BJ (cell line): ENCODE data around the gene OXSR1. TPM values are rescaled to one million over a fixed set of nuclear protein-coding genes. Genes with fewer than 3 reads are reported as not detected.

Source experiments
- CTCF ChIA-PET: fragments of 350-600 bp; formaldehyde crosslinking; extraction: SDS; loops from one replicate; lab custom pipeline; 2021; ENCODE audit warnings: antibody characterized with exemption, inconsistent platforms; lab: Yijun Ruan, JAX
- POLR2A ChIA-PET: fragments of 300-600 bp; sonication (Branson Sonifier 250); formaldehyde crosslinking; extraction: SDS; loops from one replicate; lab custom pipeline; 2021; ENCODE audit warnings: antibody characterized with exemption; lab: Charles Lee
- DNase-seq: peaks from one replicate; pipeline ENCODE4 v3.0.0-alpha.2; 2011; ENCODE audit warnings: low read depth
- H3K27me3 ChIP-seq: 2 replicates; pipeline ENCODE4 v1.6.0; 2011; ENCODE audit warnings: low read length; ENCODE audit not compliant: control insufficient read depth, insufficient read depth
- H3K36me3 ChIP-seq: 2 replicates; pipeline ENCODE4 v1.5.1; 2011; ENCODE audit warnings: low read length; ENCODE audit not compliant: control insufficient read depth, insufficient read depth
- H3K4me3 ChIP-seq: 2 replicates; pipeline ENCODE4 v1.5.1; 2011; ENCODE audit warnings: low read depth, mild to moderate bottlenecking, control low read depth, low read length
- polyA minus RNA-seq: library from RNA; depleted of rRNA, polyadenylated mRNA; stranded (reverse); fragments of >200 nt; gene quantifications from 2 replicates; pipeline ENCODE4 v1.2.3, GENCODE V29; 2011; rRNA and poly(A)+ RNA removed
- polyA plus RNA-seq: library from polyadenylated mRNA; depleted of rRNA; stranded (reverse); fragments of >200 nt; gene quantifications from 2 replicates; pipeline ENCODE4 v1.2.3, GENCODE V29; 2011; rRNA removed
- TF ChIP-seq, protein P1 (sequence below): IDR thresholded peaks from 2 replicates; pipeline ENCODE4 v1.5.1; 2011; ENCODE audit warnings: low read depth, mild to moderate bottlenecking, control low read depth, inconsistent platforms, low read length, moderate library complexity; ENCODE audit not compliant: insufficient read depth

The OXSR1 gene
- polyA plus RNA-seq (27.6 and 43.6 TPM in 2 replicates), polyA minus RNA-seq (23.6 and 26.9 TPM in 2 replicates)

DNA sequence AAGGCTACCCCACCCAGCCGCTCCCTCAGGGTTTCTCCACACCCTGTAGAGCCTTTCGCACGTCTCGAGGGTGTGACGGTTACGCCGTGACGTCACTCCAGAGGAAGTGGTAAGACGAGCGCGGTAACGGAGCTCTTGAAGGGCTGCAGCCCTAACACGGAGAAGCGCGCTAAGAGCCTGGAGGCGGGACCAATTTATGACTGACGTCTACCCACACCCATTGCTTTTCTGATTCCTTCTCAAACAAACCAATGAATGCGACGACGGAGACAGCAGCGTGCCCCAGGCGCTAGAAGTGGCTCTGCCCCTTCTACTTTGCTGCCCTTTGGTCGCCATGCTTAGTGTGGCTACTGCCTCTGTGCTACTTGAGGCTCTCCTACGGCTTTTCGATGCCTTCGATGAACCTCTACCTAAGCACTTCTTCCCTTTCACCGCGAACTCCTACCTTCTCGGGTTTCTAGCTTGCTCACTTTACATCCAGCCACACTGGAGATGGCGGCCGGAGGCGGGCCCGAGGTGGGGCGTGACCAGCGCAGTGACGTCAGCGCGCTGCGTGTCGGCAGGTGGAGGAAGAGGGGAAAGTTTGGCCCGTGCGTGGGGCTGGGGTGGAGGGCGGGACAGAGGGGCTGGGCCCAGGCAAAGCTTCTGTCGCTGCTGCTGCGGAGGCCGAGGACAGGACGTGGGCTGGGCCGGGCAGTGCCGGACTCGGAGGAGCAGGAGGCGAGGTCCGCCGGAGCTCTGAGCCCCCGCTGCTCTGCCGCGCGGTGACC, at the start of gene OXSR1:
Gene OXSR1, plus strand, starts transcription at position 586 of the 770 bp plus-strand sequence. CDS start 340 bp downstream, outside the sequence.
- peak; percentile 99 for DNase-seq
- CTCF ChIA-PET: interaction anchor here (0.6 to 0.8 kb wide), 2 partner anchors 29 to 82 kb away, joined by 3 read pairs; no protein-coding TSS in a partner anchor
- POLR2A ChIA-PET: interaction anchor here (0.6 to 1.5 kb wide), 4 partner anchors 28 to 1098 kb away, joined by 3 to 7 read pairs (median 4); partner anchors contain the start of gene ACAA1
- Histone ChIP-seq H3K4me3 (peak within 1 kb of the TSS; percentile 74), H3K36me3 (no peaks in the 10 kb centered on the region), H3K27me3 (no peaks in the 10 kb centered on the region)
- TF ChIP-seq, protein P1, sequence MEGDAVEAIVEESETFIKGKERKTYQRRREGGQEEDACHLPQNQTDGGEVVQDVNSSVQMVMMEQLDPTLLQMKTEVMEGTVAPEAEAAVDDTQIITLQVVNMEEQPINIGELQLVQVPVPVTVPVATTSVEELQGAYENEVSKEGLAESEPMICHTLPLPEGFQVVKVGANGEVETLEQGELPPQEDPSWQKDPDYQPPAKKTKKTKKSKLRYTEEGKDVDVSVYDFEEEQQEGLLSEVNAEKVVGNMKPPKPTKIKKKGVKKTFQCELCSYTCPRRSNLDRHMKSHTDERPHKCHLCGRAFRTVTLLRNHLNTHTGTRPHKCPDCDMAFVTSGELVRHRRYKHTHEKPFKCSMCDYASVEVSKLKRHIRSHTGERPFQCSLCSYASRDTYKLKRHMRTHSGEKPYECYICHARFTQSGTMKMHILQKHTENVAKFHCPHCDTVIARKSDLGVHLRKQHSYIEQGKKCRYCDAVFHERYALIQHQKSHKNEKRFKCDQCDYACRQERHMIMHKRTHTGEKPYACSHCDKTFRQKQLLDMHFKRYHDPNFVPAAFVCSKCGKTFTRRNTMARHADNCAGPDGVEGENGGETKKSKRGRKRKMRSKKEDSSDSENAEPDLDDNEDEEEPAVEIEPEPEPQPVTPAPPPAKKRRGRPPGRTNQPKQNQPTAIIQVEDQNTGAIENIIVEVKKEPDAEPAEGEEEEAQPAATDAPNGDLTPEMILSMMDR: no peak

DNA sequence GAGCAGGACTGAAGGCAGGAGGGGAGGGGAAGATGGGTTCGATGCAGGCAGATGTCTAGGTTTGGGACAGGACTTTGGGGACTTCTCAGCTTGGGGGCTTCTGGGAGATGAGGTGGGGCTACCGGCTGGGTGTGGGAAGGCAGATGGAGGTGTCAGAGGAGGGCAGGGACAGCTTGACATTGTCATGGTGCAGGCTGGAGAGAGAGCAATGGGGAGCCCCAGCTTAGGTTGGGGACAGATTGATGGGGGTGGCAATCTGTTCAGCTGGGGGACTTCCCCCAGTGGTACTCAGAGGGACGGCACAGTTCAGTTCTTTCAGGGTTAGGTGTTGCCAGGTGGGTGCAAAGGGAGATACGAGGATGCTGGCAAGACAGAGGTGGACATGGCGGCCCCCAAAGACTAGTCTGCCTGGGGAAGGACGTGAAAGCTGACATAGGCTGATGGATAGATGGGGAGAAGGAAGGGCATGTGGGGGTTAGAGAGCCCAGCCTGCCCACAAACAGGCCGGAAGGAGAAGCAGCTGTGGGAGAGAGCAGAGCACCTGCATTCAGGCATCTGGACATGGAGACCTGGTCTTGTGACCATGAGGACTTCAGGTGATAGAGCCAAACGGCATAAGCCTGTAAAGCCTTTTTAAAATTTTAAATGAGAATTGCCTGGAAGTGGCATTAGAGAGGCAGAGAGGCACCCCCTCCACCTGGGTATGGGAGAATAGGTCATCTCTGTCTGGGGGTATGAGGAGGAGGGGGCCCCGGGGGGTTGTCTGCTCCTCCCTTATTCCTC, 49.5 kb upstream of the OXSR1 start:
- Histone ChIP-seq H3K27me3 (no peaks in the 10 kb centered on the region), H3K4me3 (no peak overlapping the region), H3K36me3 (peaks cover 6% of the 10 kb centered on the region)
- CTCF ChIA-PET: interaction anchor here (1.2 to 6.3 kb wide), 4 partner anchors 14 to 364 kb away, joined by 5 to 39 read pairs (median 20); partner anchors contain the start of gene XYLB
- TF ChIP-seq, protein P1: no peak
- POLR2A ChIA-PET: no interaction called here
- DNase-seq: no peak

DNA sequence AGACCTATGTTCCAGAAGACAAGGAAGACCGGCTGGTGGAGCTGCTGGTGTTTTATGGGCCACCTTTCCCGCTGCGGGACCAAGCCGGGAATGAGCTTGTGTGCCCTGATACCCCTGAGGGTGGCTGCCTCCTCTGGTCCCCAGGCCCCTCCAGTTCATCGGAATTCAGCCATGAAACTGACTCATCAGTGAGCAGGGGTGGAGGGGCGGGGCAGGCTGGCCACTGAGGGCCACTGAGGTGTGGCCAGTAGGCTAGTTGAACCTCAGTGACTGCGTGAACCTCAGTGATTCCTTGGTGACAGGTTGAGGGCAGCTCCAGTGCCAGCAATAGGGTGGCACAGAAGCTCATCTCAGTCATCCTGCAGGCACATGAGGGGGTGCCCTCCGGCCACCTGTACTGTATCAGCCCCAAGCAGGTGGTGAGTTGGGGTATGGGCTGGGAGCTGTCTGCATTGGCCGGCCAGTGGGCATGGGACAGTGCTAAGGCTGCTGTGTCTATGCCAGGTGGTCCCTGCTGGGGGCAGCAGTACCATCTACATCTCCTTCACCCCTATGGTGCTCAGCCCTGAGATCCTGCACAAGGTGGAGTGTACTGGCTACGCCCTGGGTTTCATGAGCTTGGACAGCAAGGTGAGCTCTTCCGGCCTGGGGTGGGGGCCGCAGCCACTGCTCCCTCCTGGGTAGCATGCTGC, 48.7 kb upstream of the OXSR1 start:
- POLR2A ChIA-PET: no interaction called here
- DNase-seq: no peak
- no peaks in the 10 kb centered on the region for H3K27me3 ChIP-seq
- no peak overlapping the region for H3K4me3 ChIP-seq
- TF ChIP-seq, protein P1: no peak
- H3K36me3 ChIP-seq: peaks cover 8% of the 10 kb centered on the region
- CTCF ChIA-PET: interaction anchor here (0.7 to 6.3 kb wide), 9 partner anchors 9 to 375 kb away, joined by 3 to 39 read pairs (median 8); partner anchors contain the start of gene XYLB

DNA sequence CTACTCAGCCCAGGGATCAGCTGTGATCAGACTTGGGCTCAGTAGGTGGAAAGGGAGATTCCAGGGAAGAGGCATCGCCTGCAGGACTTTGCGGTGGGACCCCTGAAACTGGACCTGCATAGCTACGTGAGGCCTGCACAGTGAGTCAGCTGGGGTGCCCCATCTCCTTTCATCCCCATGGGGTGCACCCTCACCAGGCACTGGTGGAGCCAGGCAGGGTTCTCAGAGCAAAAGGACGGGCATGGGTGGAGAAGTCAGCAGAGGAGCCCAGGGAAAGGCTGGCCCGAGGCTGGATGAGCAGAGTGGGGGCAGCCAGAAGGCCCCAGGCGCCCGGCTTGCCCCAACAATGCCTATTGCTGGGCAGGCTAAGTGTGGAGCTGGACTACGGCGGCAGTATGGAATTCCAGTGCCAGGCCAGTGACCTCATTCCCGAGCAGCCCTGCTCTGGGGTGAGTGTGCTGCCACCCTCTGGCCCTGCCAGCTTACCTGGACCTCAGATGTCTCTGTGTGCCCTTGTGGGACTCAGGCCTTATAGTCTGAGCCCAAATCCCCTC, 48.1 kb upstream of the OXSR1 start:
- H3K36me3 ChIP-seq: peaks cover 10% of the 10 kb centered on the region
- ChIA-PET CTCF (interaction anchor here (0.7 to 6.3 kb wide), 12 partner anchors 10 to 375 kb away, joined by 3 to 39 read pairs (median 7); partner anchors contain the start of gene XYLB), POLR2A (no interaction called here)
- H3K4me3 ChIP-seq: no peak overlapping the region
- TF ChIP-seq, protein P1: no peak
- H3K27me3 ChIP-seq: no peaks in the 10 kb centered on the region
- DNase-seq: no peak
